Astrocyte of the cerebellum (primary cell): Measurements from ENCODE around the gene ANKH.
"Not testable (repeated sequence)": the region's sequence is repeated elsewhere in the genome, so short reads cannot be mapped to it uniquely, and the experiment has no call there.

Experiments
- DNase-seq: peaks from one replicate; pipeline ENCODE4 v3.0.0-alpha.2; 2011; ENCODE audit warnings: low read depth
- H3K4me3 ChIP-seq: 2 replicates; pipeline ENCODE4 v1.5.1; 2011; ENCODE audit warnings: mild to moderate bottlenecking, low read depth, low read length, moderate library complexity
- CTCF ChIP-seq: IDR thresholded peaks from 2 replicates; pipeline ENCODE4 v1.5.1; 2012; ENCODE audit warnings: low read length, low read depth, moderate library complexity, mild to moderate bottlenecking; ENCODE audit errors: missing control alignments
- in situ Hi-C: cut with HindIII; loops from 2 replicates; pipeline ENCODE4 v1.10.0; 2017; ENCODE audit warnings: low sequenced_read_pairs

The ANKH gene

GRCh38 chr5:14852779-14853178 lies 18.8 kb downstream of the ANKH start:
- no peak for TF ChIP-seq CTCF
- DNase-seq, result no peak
- H3K4me3 ChIP-seq, result no peak overlapping the region
- in situ Hi-C loops, result no loop called here

GRCh38 chr5:14851999-14852526 lies 19.5 kb downstream of the ANKH start:
- no peak overlapping the region for H3K4me3 ChIP-seq
- DNase-seq, result no peak
- in situ Hi-C loops, result no loop called here
- TF ChIP-seq CTCF, result no peak

DNA sequence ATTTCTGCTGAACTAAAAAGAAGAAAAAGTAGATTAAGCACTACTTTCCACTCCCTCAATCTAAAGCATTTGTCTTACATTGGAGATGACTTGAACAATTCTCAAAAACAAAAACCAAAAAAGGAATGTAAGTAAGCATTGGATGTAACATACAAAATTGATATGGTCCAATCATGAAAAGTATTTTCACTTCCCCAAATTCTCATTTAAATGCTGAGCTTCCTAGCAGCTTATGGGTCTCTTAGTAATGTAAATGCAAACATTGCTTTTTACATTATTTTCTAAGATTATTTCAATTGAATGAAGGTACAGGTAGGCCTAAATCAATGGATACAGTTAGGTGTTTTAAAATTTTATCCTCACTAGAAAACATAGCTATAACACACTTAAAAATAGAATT lies 20.0 kb downstream of the ANKH start:
- TF ChIP-seq CTCF, result no peak
- no peak for DNase-seq
- H3K4me3 ChIP-seq, result no peak overlapping the region
- in situ Hi-C loops, result no loop called here

DNA sequence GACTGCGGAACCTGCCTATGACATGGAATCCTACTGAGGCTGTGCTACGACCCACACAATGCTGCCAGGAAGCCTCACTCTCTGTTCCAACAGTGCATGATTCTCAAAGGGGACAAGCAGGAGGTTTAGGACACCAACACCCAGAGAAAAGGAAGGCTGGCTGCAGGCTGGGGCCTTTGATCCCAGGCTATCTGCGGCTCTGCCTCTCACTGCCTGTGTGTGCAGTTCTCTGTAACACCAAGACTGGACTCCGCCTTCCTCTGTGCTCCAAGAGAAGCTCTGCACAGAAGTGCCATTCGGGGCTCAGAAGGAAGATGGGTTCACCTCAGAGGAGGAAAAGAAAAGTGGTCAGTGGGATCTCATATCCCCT lies 20.5 kb downstream of the ANKH start:
- in situ Hi-C loops, result no loop called here
- no peak for TF ChIP-seq CTCF
- H3K4me3 ChIP-seq, result no peak overlapping the region
- DNase-seq, result no peak

- in situ Hi-C loops, result no loop called here
- H3K4me3 ChIP-seq, result no peak overlapping the region
- no peak for TF ChIP-seq CTCF
- no peak for DNase-seq
Measured at GRCh38 chr5:14850419-14851049, 21.0 kb downstream of the ANKH start.

DNA sequence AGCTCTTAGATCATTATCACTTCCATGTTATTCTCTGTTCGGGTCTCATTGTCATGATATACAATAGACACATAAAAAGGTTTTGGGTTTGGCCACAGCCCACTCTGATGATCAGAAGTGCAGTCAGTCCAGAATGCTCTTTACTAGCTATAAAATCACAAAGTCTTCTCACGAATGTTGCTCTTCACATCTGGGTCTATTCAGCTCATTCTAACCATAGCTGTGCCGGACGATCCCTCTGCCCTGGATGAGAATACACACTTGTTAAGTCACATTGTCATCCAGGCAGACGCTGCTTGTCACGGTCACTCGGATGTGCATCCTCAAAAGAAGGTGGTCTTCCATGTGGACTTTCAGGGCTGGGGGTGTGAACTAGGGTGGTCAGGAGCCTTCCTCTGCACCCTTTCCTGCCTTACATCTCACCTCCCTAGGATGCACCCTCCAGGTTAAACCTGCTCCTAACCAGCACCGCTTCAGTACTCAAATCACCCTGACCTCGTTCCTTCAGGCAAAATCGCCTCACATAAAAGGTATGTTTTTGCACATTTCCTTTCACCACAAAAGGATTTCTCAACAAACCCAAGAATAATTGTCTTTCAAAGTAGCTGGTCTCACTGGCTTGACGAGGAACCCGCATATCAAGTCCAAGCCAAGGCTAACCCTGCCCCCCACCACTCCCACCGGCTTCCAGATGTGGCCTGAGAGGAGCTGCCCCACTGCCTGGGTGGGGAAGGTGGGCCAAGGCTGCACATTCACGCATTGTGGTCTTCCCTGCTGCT lies 21.9 kb downstream of the ANKH start:
- in situ Hi-C loops, result no loop called here
- TF ChIP-seq CTCF, result no peak
- peak; percentile 41 for DNase-seq
- no peak overlapping the region for H3K4me3 ChIP-seq

- DNase-seq, in situ Hi-C loops, H3K4me3 ChIP-seq: not testable (repeated sequence)
Measured at GRCh38 chr5:14848942-14849341, 22.6 kb downstream of the ANKH start.
